Measurements from ENCODE around the gene PIP4K2B. TPM values are rescaled to one million over a fixed set of nuclear protein-coding genes. Genes with fewer than 3 reads are reported as not detected.
A peak's percentile ranks its signal among the peaks of the same experiment; 100 is the strongest.

Gene PIP4K2B
- total and polyA plus RNA-seq, 8 donors: 9.0 to 22.2 (median 13.1) TPM

GRCh38 chr17:38724337-38724988 is 74.9 kb downstream of the PIP4K2B start:
- ATAC-seq (peak in 3 of 4 donors; percentile 55 to 81 (median 67)), FAIRE-seq (no peak), DNase-seq (peak in 3 of 6 donors; percentile 58 to 84 (median 73))
- no peak overlapping the region for H3K27ac ChIP-seq
- TF ChIP-seq CTCF (IDR thresholded peaks at IDR 0.05): no peak
- H3K9me3 ChIP-seq: no peaks in the 10 kb centered on the region
- no peaks in the 10 kb centered on the region for H3K27me3 ChIP-seq
- 39 to 48% methylated on average over 15 to 16 of the region's 16 CpGs for WGBS, 2 donors
- intact Hi-C loops (cut with DNase I): no loop called here
- H3K4me3 ChIP-seq: no peak overlapping the region
- H3K36me3 ChIP-seq: peaks cover 0 to 19% (median 0%) of the 10 kb centered on the region in 3 donors
- no peaks in the 10 kb centered on the region for H3K4me1 ChIP-seq

- WGBS, 2 donors: 91 to 93% methylated on average over 12 to 16 of the region's 16 CpGs
- H3K36me3 ChIP-seq: peaks cover 0 to 29% (median 1%) of the 10 kb centered on the region in 3 donors
- DNase-seq: no peak
Measured at GRCh38 chr17:38721802-38722201, 77.6 kb downstream of the PIP4K2B start.

GRCh38 chr17:38720941-38721340 is 78.4 kb downstream of the PIP4K2B start:
- Histone ChIP-seq H3K4me1 (no peaks in the 10 kb centered on the region), H3K27ac (no peak overlapping the region), H3K27me3 (no peaks in the 10 kb centered on the region), H3K9me3 (no peaks in the 10 kb centered on the region), H3K4me3 (no peak overlapping the region), H3K36me3 (peaks cover 0 to 37% (median 9%) of the 10 kb centered on the region in 3 donors)
- ATAC-seq (no peak), FAIRE-seq (no peak), DNase-seq (no peak)
- intact Hi-C loops (cut with DNase I): no loop called here
- 76 to 85% methylated on average over 6 of the region's 6 CpGs for WGBS, 2 donors
- no peak for TF ChIP-seq CTCF (IDR thresholded peaks at IDR 0.05)

More at GRCh38 chr17:38721802-38722201, 77.6 kb downstream of the PIP4K2B start:
- no peak for TF ChIP-seq CTCF (IDR thresholded peaks at IDR 0.05)
- FAIRE-seq: no peak
- H3K4me1 ChIP-seq: no peaks in the 10 kb centered on the region
- no peaks in the 10 kb centered on the region for H3K9me3 ChIP-seq
- no peak overlapping the region for H3K27ac ChIP-seq
- intact Hi-C loops (cut with DNase I): no loop called here
- H3K27me3 ChIP-seq: no peaks in the 10 kb centered on the region
- H3K4me3 ChIP-seq: no peak overlapping the region
- ATAC-seq: no peak

GRCh38 chr17:38719943-38720641 is 79.3 kb downstream of the PIP4K2B start:
- ATAC-seq: peak in 2 of 4 donors; percentile 10 to 25
- no peak for TF ChIP-seq CTCF (IDR thresholded peaks at IDR 0.05)
- H3K27ac ChIP-seq: no peak overlapping the region
- peak in 3 of 6 donors; percentile 30 to 76 (median 60) for DNase-seq
- WGBS, 2 donors: 78 to 85% methylated on average over 39 of the region's 39 CpGs
- H3K9me3 ChIP-seq: no peaks in the 10 kb centered on the region
- no peaks in the 10 kb centered on the region for H3K4me1 ChIP-seq
- FAIRE-seq: no peak
- no peak overlapping the region for H3K4me3 ChIP-seq
- H3K36me3 ChIP-seq: peaks cover 0 to 39% (median 9%) of the 10 kb centered on the region in 3 donors
- intact Hi-C loops (cut with DNase I): no loop called here
- no peaks in the 10 kb centered on the region for H3K27me3 ChIP-seq

Measured in pancreas (tissue), 10 donors.